Heart right ventricle (tissue), 16 donors: ENCODE results near the gene IFIT3. TPM values are rescaled to one million over a fixed set of nuclear protein-coding genes. Genes with fewer than 3 reads are reported as not detected.
"Not testable (repeated sequence)": the region's sequence is repeated elsewhere in the genome, so short reads cannot be mapped to it uniquely, and the experiment has no call there.

Source experiments
- ATAC-seq, 8 donors: fragments of 200-7000 bp; cut with Tn5 transposase; one replicate each; pipeline ENCODE4 v1.9.1; 2020; ENCODE audit warnings: mild to moderate bottlenecking in 8 of 8, moderate library complexity in 8 of 8, moderate number of reproducible peaks in 1 of 8
- DNase-seq, 2 donors: peaks; one replicate each; pipeline ENCODE4 v3.0.0-alpha.2; 2020
- H3K27ac ChIP-seq, 10 donors: fragments of 200-600 bp; sonication (generic) in 2 of 10; one replicate each; pipeline versions ENCODE4 v1.5.0 to v1.8.0; 2020 to 2022; ENCODE audit warnings: mild to moderate bottlenecking in 3 of 10
- H3K27me3 ChIP-seq, 7 donors: fragments of 200-600 bp; one replicate each; pipeline ENCODE4 v1.8.0; 2021 to 2022; ENCODE audit warnings: mild to moderate bottlenecking in 2 of 7
- H3K36me3 ChIP-seq, 9 donors: fragments of 200-600 bp; sonication (generic) in 1 of 9; one replicate each; pipeline versions ENCODE4 v1.5.0 to v1.8.0; 2020 to 2022; ENCODE audit warnings: mild to moderate bottlenecking in 2 of 9
- H3K4me1 ChIP-seq, 9 donors: fragments of 200-600 bp; sonication (generic) in 1 of 9; one replicate each; pipeline versions ENCODE4 v1.5.0 to v1.8.0; 2020 to 2022; ENCODE audit warnings: mild to moderate bottlenecking in 4 of 9
- H3K4me3 ChIP-seq, 10 donors: fragments of 200-600 bp; sonication (generic) in 2 of 10; one replicate each; pipeline versions ENCODE4 v1.5.0 to v1.8.0; 2020 to 2022; ENCODE audit warnings: mild to moderate bottlenecking in 7 of 10, moderate library complexity in 2 of 10
- H3K9me3 ChIP-seq, 11 donors: fragments of 200-600 bp in 10 of 11; sonication (generic) in 2 of 11; one replicate each; pipeline versions ENCODE4 v1.5.0 to v1.8.0; 2013 to 2022; ENCODE audit warnings: mild to moderate bottlenecking in 2 of 11, control low read depth in 1 of 11, moderate library complexity in 1 of 11
- WGBS, 2 donors: extraction: QIAGEN DNeasy Blood & Tissue Kit; methylation state at CpG; one replicate each; pipeline ENCODE4 v1.1.7; 2013; ENCODE audit warnings: inconsistent platforms in 1 of 2; 5-methylcytosine and 5-hydroxymethylcytosine counted together
- intact Hi-C, 10 donors: fragments of 100-400 bp; cut with DNase I; formaldehyde crosslinking; loops; one replicate each; pipeline versions ENCODE4 v1.11.1 to v1.14.2; 2022
- polyA plus RNA-seq, 2 donors: library from polyadenylated mRNA; stranded (reverse); fragments of 200-250 nt; gene quantifications; one replicate each; pipeline ENCODE4 v1.2.3, GENCODE V29; 2013
- total RNA-seq, 10 donors: library from RNA; stranded (reverse); fragmentation: NEBNext Ultra II Directional in 3 of 10; extraction: Animal tissue kit (Norgen Biotek cat#: 25700) in 3 of 10; gene quantifications; one replicate each; pipeline versions ENCODE4 v1.2.1 to v1.2.4, GENCODE V29; 2021 to 2023
- TF ChIP-seq, protein P1 (sequence below), 9 donors: fragments of 200-600 bp; sonication (generic) in 2 of 9; IDR thresholded peaks; one replicate each; pipeline versions ENCODE4 v1.5.0 to v1.8.0; 2021 to 2022; ENCODE audit warnings: antibody characterized with exemption in 9 of 9, mild to moderate bottlenecking in 5 of 9, moderate library complexity in 1 of 9
- donor health status: Arrhythmogenic right ventricular cardiomyopathy.
- donor health status: ischemic (EF 13 %, LVEDD 7.1; RV severe dilation, severe dysfunction).
- donor health status: healthy with polysubstance abuse.
- donor health status: DM: no; HTN: yes; CAD: no.
- donor health status: DM: no; HTN: no; CAD: no.
- donor health status: ischemic (EF 25% LVEDD 6.9; RV normal size, moderate dysfunction).
- donor health status: ischemic (EF 25% LVEDD 5.7; RV mildly dilated, moderate dysfunction).
- donor health status: healthy.
- donor health status: DM: yes; HTN: yes; CAD: no.
- donor health status: Ischemic cardiomyopathy.
- donor health status: ischemic (EF 35%, LVEDD 5.7; RV mildly dilated, moderate dysfunction).
- donor health status: nonischemic (EF 11% LVEDD 7.7; RV severe dilation, severe dysfunction).
- donor health status: DM: yes; HTN: yes; CAD: no.
- donor health status: PGD.
- donor health status: ischemic (EF 29% LVEDD 5.4; RV normal size, mild dysfunction).
- donor health status: nonischemic (EF 23%, LVEDD 6.1; RV moderate dilation, normal function).

The IFIT3 gene
- total and polyA plus RNA-seq, 12 donors = 4.7 to 102 (median 12.2) TPM

DNA sequence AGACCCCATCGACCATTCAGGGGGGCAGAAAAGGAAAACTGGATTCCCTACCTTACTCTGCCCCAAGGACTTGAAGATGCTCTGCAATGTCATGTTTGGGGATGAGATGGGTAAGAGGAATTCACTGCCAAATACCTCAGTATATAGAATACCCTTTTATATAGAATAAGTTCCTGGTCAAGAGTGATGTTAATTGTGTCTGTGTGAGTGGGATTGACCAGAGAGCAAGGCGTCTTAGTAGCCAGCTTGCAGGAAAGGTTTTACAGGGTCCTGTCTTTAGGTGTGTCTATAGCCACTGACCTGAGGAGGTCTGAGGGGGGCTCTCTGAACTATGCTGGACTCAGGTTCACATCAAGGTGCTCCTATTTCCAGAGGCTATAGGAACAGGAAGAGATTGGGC is 1.4 kb downstream of the IFIT3 start:
- intact Hi-C loops = loop anchor here in 2 of 10 donors (2.0 to 5.0 kb wide), 2 partner anchors 18 to 83 kb away; partner anchors contain the start of gene IFIT5 (in 1 of the 2)
- no peak for DNase-seq
- no peaks in the 10 kb centered on the region for H3K27me3 ChIP-seq
- no peaks in the 10 kb centered on the region for H3K36me3 ChIP-seq
- WGBS, 2 donors = 80 to 87% methylated on average over 2 of the region's 2 CpGs
- H3K4me1 ChIP-seq = peaks cover 4 to 85% (median 59%) of the 10 kb centered on the region in 9 donors
- peak overlapping the region in 9 of 10 donors; percentile 4 to 60 (median 50) for H3K4me3 ChIP-seq
- peak overlapping the region; percentile 29 to 96 (median 90) for H3K27ac ChIP-seq
- H3K9me3 ChIP-seq = no peaks in the 10 kb centered on the region
- TF ChIP-seq, protein P1, sequence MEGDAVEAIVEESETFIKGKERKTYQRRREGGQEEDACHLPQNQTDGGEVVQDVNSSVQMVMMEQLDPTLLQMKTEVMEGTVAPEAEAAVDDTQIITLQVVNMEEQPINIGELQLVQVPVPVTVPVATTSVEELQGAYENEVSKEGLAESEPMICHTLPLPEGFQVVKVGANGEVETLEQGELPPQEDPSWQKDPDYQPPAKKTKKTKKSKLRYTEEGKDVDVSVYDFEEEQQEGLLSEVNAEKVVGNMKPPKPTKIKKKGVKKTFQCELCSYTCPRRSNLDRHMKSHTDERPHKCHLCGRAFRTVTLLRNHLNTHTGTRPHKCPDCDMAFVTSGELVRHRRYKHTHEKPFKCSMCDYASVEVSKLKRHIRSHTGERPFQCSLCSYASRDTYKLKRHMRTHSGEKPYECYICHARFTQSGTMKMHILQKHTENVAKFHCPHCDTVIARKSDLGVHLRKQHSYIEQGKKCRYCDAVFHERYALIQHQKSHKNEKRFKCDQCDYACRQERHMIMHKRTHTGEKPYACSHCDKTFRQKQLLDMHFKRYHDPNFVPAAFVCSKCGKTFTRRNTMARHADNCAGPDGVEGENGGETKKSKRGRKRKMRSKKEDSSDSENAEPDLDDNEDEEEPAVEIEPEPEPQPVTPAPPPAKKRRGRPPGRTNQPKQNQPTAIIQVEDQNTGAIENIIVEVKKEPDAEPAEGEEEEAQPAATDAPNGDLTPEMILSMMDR (IDR thresholded peaks at IDR 0.05) = no peak
- ATAC-seq = no peak

GRCh38 chr10:89330014-89330413 is 2.2 kb downstream of the IFIT3 start:
- H3K9me3 ChIP-seq, ATAC-seq, H3K36me3 ChIP-seq, H3K27me3 ChIP-seq, intact Hi-C loops, DNase-seq: not testable (repeated sequence)
- Histone ChIP-seq H3K27ac (peak overlapping the region in 7 of 10 donors; percentile 78 to 96 (median 85)), H3K4me3 (peak overlapping the region in 1 of 10 donors; percentile 67), H3K4me1 (peaks cover 4 to 93% (median 65%) of the 10 kb centered on the region in 9 donors)
- WGBS, 2 donors = 46 to 54% methylated on average over 2 of the region's 3 CpGs

- Histone ChIP-seq H3K4me1 (peaks cover 4 to 96% (median 72%) of the 10 kb centered on the region in 9 donors), H3K27me3 (no peaks in the 10 kb centered on the region), H3K9me3 (no peaks in the 10 kb centered on the region), H3K27ac (peak overlapping the region in 8 of 10 donors; percentile 51 to 96 (median 83)), H3K4me3 (peak overlapping the region in 1 of 10 donors; percentile 67), H3K36me3 (no peaks in the 10 kb centered on the region)
- no peak for DNase-seq
- ATAC-seq = no peak
- TF ChIP-seq, protein P1 (IDR thresholded peaks at IDR 0.05) = no peak
- intact Hi-C loops = no loop called here
Observed at GRCh38 chr10:89330537-89331212, 2.9 kb downstream of the IFIT3 start.

DNA sequence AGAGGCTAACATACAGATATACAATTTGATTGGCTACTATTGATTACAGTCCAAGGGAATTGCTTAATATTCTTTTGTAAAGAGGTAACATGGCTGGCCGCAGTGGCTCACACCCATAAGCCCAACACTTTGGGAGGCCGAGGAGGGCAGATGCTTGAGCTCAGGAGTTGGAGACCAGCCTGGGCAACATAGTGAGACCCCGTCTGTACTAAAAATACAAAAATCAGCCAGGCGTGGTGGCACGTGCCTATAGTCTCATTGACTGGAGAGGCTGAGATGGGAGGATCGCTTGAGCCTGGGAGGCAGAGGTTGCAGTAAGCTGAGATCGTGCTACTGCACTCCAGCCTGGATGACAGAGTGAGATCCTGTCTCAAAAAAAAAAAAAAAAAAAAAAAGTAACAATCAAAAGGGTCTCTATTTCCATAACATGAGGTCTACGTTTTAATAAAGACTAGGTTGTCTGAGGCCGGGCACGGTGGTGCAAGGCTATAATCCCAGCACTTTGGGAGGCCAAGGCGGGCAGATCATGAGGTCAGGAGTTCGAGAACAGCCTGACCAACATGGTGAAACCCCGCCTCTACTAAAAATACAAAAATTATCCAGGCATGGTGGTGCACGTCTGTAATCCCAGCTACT is 3.8 kb downstream of the IFIT3 start:
- H3K27ac ChIP-seq = peak overlapping the region; percentile 51 to 96 (median 81)
- H3K36me3 ChIP-seq, H3K9me3 ChIP-seq, H3K27me3 ChIP-seq, ATAC-seq, intact Hi-C loops, DNase-seq: not testable (repeated sequence)
- peaks cover 4 to 96% (median 77%) of the 10 kb centered on the region in 9 donors for H3K4me1 ChIP-seq
- peak overlapping the region in 8 of 10 donors; percentile 37 to 67 (median 56) for H3K4me3 ChIP-seq
- WGBS, 2 donors = 78 to 80% methylated on average over 14 of the region's 14 CpGs

DNA sequence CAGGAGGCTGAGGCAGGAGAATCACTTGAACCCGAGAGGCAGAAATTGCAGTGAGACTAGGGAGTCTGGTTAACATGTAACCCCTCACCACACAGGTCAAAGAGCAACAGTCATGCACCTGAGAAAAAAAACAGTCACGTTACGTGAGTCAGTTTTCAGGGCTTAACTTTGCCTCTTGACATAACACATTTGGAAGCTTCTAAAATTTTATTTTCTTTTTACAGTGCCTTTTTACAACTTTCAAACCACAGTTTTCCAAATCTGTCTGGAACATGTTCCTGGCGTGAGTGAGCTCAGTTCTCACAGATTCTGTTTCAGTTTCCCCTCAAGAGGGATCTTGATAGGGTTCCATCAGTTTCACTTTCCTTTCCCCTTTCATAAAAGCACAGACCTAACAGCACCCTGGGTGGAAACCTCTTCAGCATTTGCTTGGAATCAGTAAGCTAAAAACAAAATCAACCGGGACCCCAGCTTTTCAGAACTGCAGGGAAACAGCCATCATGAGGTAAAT is 4.4 kb downstream of the IFIT3 start:
- DNase-seq (peak in 1 of 2 donors; percentile 53), ATAC-seq (peak in 7 of 8 donors; percentile 58 to 73 (median 63))
- 17 to 19% methylated on average over 5 of the region's 5 CpGs for WGBS, 2 donors
- intact Hi-C loops = no loop called here
- Histone ChIP-seq H3K27ac (peak overlapping the region; percentile 51 to 96 (median 81)), H3K4me3 (peak overlapping the region in 9 of 10 donors; percentile 30 to 67 (median 54)), H3K9me3 (no peaks in the 10 kb centered on the region), H3K36me3 (peaks cover 0 to 7% (median 0%) of the 10 kb centered on the region in 9 donors), H3K27me3 (no peaks in the 10 kb centered on the region), H3K4me1 (peaks cover under 1 to 96% (median 76%) of the 10 kb centered on the region in 9 donors)
- TF ChIP-seq, protein P1 (IDR thresholded peaks at IDR 0.05) = no peak
